ENCODE measurements around the gene MYOM3.

The MYOM3 gene

GRCh38 chr1:24126018-24126671 is 14.2 kb upstream of the MYOM3 start:
- Mint-ChIP-seq H3K4me3 (no peak overlapping the region), H3K27ac (no peak overlapping the region), H3K4me1 (no peaks in the 10 kb centered on the region), H3K9me3 (peaks cover 2% of the 10 kb centered on the region), H3K36me3 (ENCODE audit: low read depth) (no peaks in the 10 kb centered on the region), H3K27me3 (no peaks in the 10 kb centered on the region)
- ATAC-seq (no peak), DNase-seq (no peak)

GRCh38 chr1:24125456-24125855 is 13.5 kb upstream of the MYOM3 start:
- Mint-ChIP-seq H3K9me3 (no peaks in the 10 kb centered on the region), H3K4me1 (no peaks in the 10 kb centered on the region), H3K36me3 (ENCODE audit: low read depth) (no peaks in the 10 kb centered on the region), H3K27me3 (no peaks in the 10 kb centered on the region), H3K27ac (no peak overlapping the region), H3K4me3 (no peak overlapping the region)
- DNase-seq: no peak
- ATAC-seq: no peak

GRCh38 chr1:24124980-24125379 is 13.0 kb upstream of the MYOM3 start:
- Mint-ChIP-seq H3K27ac (no peak overlapping the region), H3K9me3 (no peaks in the 10 kb centered on the region), H3K4me3 (no peak overlapping the region), H3K4me1 (no peaks in the 10 kb centered on the region), H3K36me3 (ENCODE audit: low read depth) (no peaks in the 10 kb centered on the region), H3K27me3 (no peaks in the 10 kb centered on the region)
- ATAC-seq (no peak), DNase-seq (no peak)

GRCh38 chr1:24123611-24124010 is 11.7 kb upstream of the MYOM3 start:
- ATAC-seq (no peak), DNase-seq (no peak)

GRCh38 chr1:24122776-24123175 is 10.8 kb upstream of the MYOM3 start:
- Mint-ChIP-seq H3K36me3 (ENCODE audit: low read depth) (no peaks in the 10 kb centered on the region), H3K9me3 (no peaks in the 10 kb centered on the region), H3K4me3 (no peak overlapping the region), H3K27ac (no peak overlapping the region), H3K4me1 (no peaks in the 10 kb centered on the region), H3K27me3 (no peaks in the 10 kb centered on the region)
- DNase-seq: no peak
- ATAC-seq: no peak

More at GRCh38 chr1:24123611-24124010, 11.7 kb upstream of the MYOM3 start:
- Mint-ChIP-seq H3K27ac (no peak overlapping the region), H3K9me3 (no peaks in the 10 kb centered on the region), H3K4me1 (no peaks in the 10 kb centered on the region), H3K4me3 (no peak overlapping the region), H3K36me3 (ENCODE audit: low read depth) (no peaks in the 10 kb centered on the region), H3K27me3 (no peaks in the 10 kb centered on the region)

GRCh38 chr1:24121406-24121805 is 9.5 kb upstream of the MYOM3 start:
- H3K36me3 Mint-ChIP-seq (ENCODE audit: low read depth): no peaks in the 10 kb centered on the region
- H3K9me3 Mint-ChIP-seq: no peaks in the 10 kb centered on the region
- H3K4me1 Mint-ChIP-seq: no peaks in the 10 kb centered on the region
- ATAC-seq (no peak), DNase-seq (no peak)
- H3K4me3 Mint-ChIP-seq: no peak overlapping the region
- H3K27ac Mint-ChIP-seq: no peak overlapping the region
- no peaks in the 10 kb centered on the region for H3K27me3 Mint-ChIP-seq

- no peak for DNase-seq
- no peak overlapping the region for H3K27ac Mint-ChIP-seq
- H3K4me1 Mint-ChIP-seq: no peaks in the 10 kb centered on the region
- ATAC-seq: no peak
- H3K9me3 Mint-ChIP-seq: no peaks in the 10 kb centered on the region
- no peaks in the 10 kb centered on the region for H3K36me3 Mint-ChIP-seq (ENCODE audit: low read depth)
- peaks cover under 1% of the 10 kb centered on the region for H3K27me3 Mint-ChIP-seq
- no peak overlapping the region for H3K4me3 Mint-ChIP-seq
Observed at GRCh38 chr1:24120965-24121364, 9.0 kb upstream of the MYOM3 start.

- H3K36me3 Mint-ChIP-seq (ENCODE audit: low read depth): no peaks in the 10 kb centered on the region
- H3K9me3 Mint-ChIP-seq: no peaks in the 10 kb centered on the region
- DNase-seq (no peak), ATAC-seq (no peak)
- H3K4me1 Mint-ChIP-seq: no peaks in the 10 kb centered on the region
- peaks cover 2% of the 10 kb centered on the region for H3K27me3 Mint-ChIP-seq
- no peak overlapping the region for H3K4me3 Mint-ChIP-seq
- no peak overlapping the region for H3K27ac Mint-ChIP-seq
Observed at GRCh38 chr1:24119859-24120756, 8.2 kb upstream of the MYOM3 start.

GRCh38 chr1:24119489-24119858 is 7.5 kb upstream of the MYOM3 start:
- no peaks in the 10 kb centered on the region for H3K9me3 Mint-ChIP-seq
- no peaks in the 10 kb centered on the region for H3K4me1 Mint-ChIP-seq
- no peak overlapping the region for H3K4me3 Mint-ChIP-seq
- no peaks in the 10 kb centered on the region for H3K36me3 Mint-ChIP-seq (ENCODE audit: low read depth)
- ATAC-seq (no peak), DNase-seq (no peak)
- no peak overlapping the region for H3K27ac Mint-ChIP-seq
- H3K27me3 Mint-ChIP-seq: peaks cover 4% of the 10 kb centered on the region

- H3K36me3 Mint-ChIP-seq (ENCODE audit: low read depth): no peaks in the 10 kb centered on the region
- no peak for ATAC-seq
- H3K27me3 Mint-ChIP-seq: peaks cover 7% of the 10 kb centered on the region
- no peak overlapping the region for H3K27ac Mint-ChIP-seq
- no peaks in the 10 kb centered on the region for H3K4me1 Mint-ChIP-seq
- no peaks in the 10 kb centered on the region for H3K9me3 Mint-ChIP-seq
- DNase-seq: no peak
- H3K4me3 Mint-ChIP-seq: no peak overlapping the region
Observed at GRCh38 chr1:24118410-24119242, 6.7 kb upstream of the MYOM3 start.

GRCh38 chr1:24117722-24118409 is 5.9 kb upstream of the MYOM3 start:
- H3K27me3 Mint-ChIP-seq: peaks cover 13% of the 10 kb centered on the region
- no peaks in the 10 kb centered on the region for H3K4me1 Mint-ChIP-seq
- H3K4me3 Mint-ChIP-seq: no peak overlapping the region
- H3K27ac Mint-ChIP-seq: no peak overlapping the region
- no peak for DNase-seq
- H3K9me3 Mint-ChIP-seq: no peaks in the 10 kb centered on the region
- H3K36me3 Mint-ChIP-seq (ENCODE audit: low read depth): no peaks in the 10 kb centered on the region
- no peak for ATAC-seq

- no peak for ATAC-seq
- no peaks in the 10 kb centered on the region for H3K36me3 Mint-ChIP-seq (ENCODE audit: low read depth)
- no peak overlapping the region for H3K27ac Mint-ChIP-seq
- H3K9me3 Mint-ChIP-seq: no peaks in the 10 kb centered on the region
- DNase-seq: no peak
- peaks cover 4% of the 10 kb centered on the region for H3K4me1 Mint-ChIP-seq
- peaks cover 17% of the 10 kb centered on the region for H3K27me3 Mint-ChIP-seq
- no peak overlapping the region for H3K4me3 Mint-ChIP-seq
Observed at GRCh38 chr1:24117132-24117531, 5.2 kb upstream of the MYOM3 start.

GRCh38 chr1:24114753-24115152 is 2.8 kb upstream of the MYOM3 start:
- no peak overlapping the region for H3K27ac Mint-ChIP-seq
- ATAC-seq: no peak
- peaks cover 4% of the 10 kb centered on the region for H3K4me1 Mint-ChIP-seq
- no peaks in the 10 kb centered on the region for H3K36me3 Mint-ChIP-seq (ENCODE audit: low read depth)
- H3K27me3 Mint-ChIP-seq: peaks cover 17% of the 10 kb centered on the region
- no peak overlapping the region for H3K4me3 Mint-ChIP-seq
- DNase-seq: no peak
- H3K9me3 Mint-ChIP-seq: no peaks in the 10 kb centered on the region

GRCh38 chr1:24113641-24114033 is 1.7 kb upstream of the MYOM3 start:
- peaks cover 17% of the 10 kb centered on the region for H3K27me3 Mint-ChIP-seq
- no peak overlapping the region for H3K4me3 Mint-ChIP-seq
- no peaks in the 10 kb centered on the region for H3K9me3 Mint-ChIP-seq
- ATAC-seq (no peak), DNase-seq (no peak)
- no peaks in the 10 kb centered on the region for H3K36me3 Mint-ChIP-seq (ENCODE audit: low read depth)
- no peak overlapping the region for H3K27ac Mint-ChIP-seq
- H3K4me1 Mint-ChIP-seq: peaks cover 4% of the 10 kb centered on the region
